ENCODE results near the gene ARHGAP11A.

- TF ChIP-seq CTCF (IDR thresholded peaks at IDR 0.05) (no peak), POLR2A (IDR thresholded peaks at IDR 0.05) (no peak)
Observed at GRCh38 chr15:32677238-32677750, 62.0 kb downstream of the ARHGAP11A start.
